Measurements from ENCODE around the gene ANKS1B. TPM values are rescaled to one million over a fixed set of nuclear protein-coding genes. Genes with fewer than 3 reads are reported as not detected.
A peak's percentile ranks its signal among the peaks of the same experiment; 100 is the strongest.

The ANKS1B gene
- polyA plus RNA-seq, 3 donors = not detected

DNA sequence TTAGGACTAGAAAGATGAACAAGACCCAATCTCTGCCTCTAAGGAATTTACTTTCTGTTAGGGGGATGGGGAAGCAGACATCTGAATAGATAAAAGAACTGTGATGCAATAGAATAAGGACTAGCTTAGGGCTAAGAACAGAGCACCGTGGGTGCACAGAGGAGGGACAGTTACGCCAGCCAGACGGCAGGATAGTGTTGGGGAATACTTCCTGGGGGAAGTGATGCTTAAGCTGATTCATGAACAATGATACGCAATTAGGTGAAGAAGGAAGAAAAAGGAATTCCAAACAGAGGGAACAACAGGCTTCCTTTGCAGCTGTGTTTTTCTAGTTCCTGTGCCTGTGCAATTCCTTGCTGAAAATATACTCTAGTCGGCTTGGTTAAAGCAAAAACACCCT is 838.6 kb downstream of the ANKS1B start:
- Histone ChIP-seq H2AFZ (ENCODE audit: insufficient read depth, low read depth, low read length, poor library complexity, severe bottlenecking) (no peak overlapping the region), H3K9me3 (replicated peaks in 1 of 2; ENCODE audit: control insufficient read depth in 1 of 2, insufficient read depth in 1 of 2, low read length in 2 of 2) (no peaks in the 10 kb centered on the region), H3K36me3 (replicated peaks in 1 of 2; ENCODE audit: control insufficient read depth in 1 of 2, insufficient read depth in 2 of 2, low read length in 2 of 2) (no peaks in the 10 kb centered on the region), H3K27ac (ENCODE audit: low read depth in 1 of 2, low read length in 2 of 2) (peak overlapping the region in 1 of 2 donors; percentile 33), H3K27me3 (ENCODE audit: control insufficient read depth in 2 of 2, insufficient read depth in 2 of 2, low read length in 2 of 2) (peaks cover 0 to 2% of the 10 kb centered on the region in 2 donors), H3K4me3 (replicated peaks in 1 of 3; ENCODE audit: low read depth in 2 of 3, low read length in 3 of 3) (peak overlapping the region in 1 of 3 experiments; percentile 21), H3K79me2 (ENCODE audit: insufficient read depth, low read length) (no peaks in the 10 kb centered on the region), H3K4me2 (replicated peaks; ENCODE audit: extremely low read depth, low read length, poor library complexity, severe bottlenecking) (peak overlapping the region; percentile 40), H3K9ac (ENCODE audit: insufficient read depth, low read length, poor library complexity, severe bottlenecking) (no peak overlapping the region), H3K4me1 (ENCODE audit: control insufficient read depth in 1 of 2, insufficient read depth in 2 of 2, low read length in 2 of 2) (peaks cover 32 to 35% of the 10 kb centered on the region in 2 donors), H4K20me1 (ENCODE audit: insufficient read depth, low read length) (no peaks in the 10 kb centered on the region)
- TF ChIP-seq, protein P1, sequence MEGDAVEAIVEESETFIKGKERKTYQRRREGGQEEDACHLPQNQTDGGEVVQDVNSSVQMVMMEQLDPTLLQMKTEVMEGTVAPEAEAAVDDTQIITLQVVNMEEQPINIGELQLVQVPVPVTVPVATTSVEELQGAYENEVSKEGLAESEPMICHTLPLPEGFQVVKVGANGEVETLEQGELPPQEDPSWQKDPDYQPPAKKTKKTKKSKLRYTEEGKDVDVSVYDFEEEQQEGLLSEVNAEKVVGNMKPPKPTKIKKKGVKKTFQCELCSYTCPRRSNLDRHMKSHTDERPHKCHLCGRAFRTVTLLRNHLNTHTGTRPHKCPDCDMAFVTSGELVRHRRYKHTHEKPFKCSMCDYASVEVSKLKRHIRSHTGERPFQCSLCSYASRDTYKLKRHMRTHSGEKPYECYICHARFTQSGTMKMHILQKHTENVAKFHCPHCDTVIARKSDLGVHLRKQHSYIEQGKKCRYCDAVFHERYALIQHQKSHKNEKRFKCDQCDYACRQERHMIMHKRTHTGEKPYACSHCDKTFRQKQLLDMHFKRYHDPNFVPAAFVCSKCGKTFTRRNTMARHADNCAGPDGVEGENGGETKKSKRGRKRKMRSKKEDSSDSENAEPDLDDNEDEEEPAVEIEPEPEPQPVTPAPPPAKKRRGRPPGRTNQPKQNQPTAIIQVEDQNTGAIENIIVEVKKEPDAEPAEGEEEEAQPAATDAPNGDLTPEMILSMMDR (IDR thresholded peaks at IDR 0.05) = no peak
- 16% methylated on average over 5 of the region's 5 CpGs for WGBS (ENCODE audit: insufficient coverage)
- H3K36me3 Mint-ChIP-seq = no peaks in the 10 kb centered on the region
- intact Hi-C loops (cut with micrococcal nuclease) = no loop called here
- DNase-seq = peak; percentile 8 to 49 (median 35)
- H3K4me3 Mint-ChIP-seq = no peak overlapping the region
- H3K27ac Mint-ChIP-seq = no peak overlapping the region
- H3K4me1 Mint-ChIP-seq = peaks cover 16% of the 10 kb centered on the region
- peaks cover 0 to 7% (median 2%) of the 10 kb centered on the region in 7 donors for H3K9me3 Mint-ChIP-seq
- H3K27me3 Mint-ChIP-seq (ENCODE audit: low read depth in 3 of 3) = peaks cover 5 to 12% (median 10%) of the 10 kb centered on the region in 3 donors

DNA sequence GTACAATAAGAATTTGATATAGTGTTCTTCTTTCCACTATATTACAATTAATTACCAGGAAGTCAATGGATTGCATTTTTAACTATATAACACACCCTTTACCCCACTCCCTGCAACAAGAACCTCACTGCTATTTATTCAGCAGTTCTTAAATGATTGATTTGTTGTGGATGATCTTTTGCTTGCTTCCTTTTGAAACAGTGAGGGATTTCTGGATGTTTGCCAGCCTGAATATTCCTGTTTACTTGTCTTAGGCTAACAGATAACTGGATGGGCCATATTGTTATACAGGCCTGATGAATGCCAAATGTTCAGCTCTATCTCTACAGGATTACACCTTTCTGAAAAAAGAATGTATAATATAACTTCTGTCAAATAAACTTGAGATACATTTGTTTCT is 842.1 kb downstream of the ANKS1B start:
- no peak overlapping the region for H3K27ac Mint-ChIP-seq
- intact Hi-C loops (cut with micrococcal nuclease) = loop anchor here in 1 of 2 donors (5.0 kb wide), 1 partner anchor 1480 kb away; no protein-coding TSS in a partner anchor
- H3K36me3 Mint-ChIP-seq = no peaks in the 10 kb centered on the region
- Histone ChIP-seq H4K20me1 (ENCODE audit: insufficient read depth, low read length) (no peaks in the 10 kb centered on the region), H3K4me3 (replicated peaks in 1 of 3; ENCODE audit: low read depth in 2 of 3, low read length in 3 of 3) (no peak overlapping the region), H3K27ac (ENCODE audit: low read depth in 1 of 2, low read length in 2 of 2) (no peak overlapping the region), H3K4me1 (ENCODE audit: control insufficient read depth in 1 of 2, insufficient read depth in 2 of 2, low read length in 2 of 2) (peaks cover 44% of the 10 kb centered on the region in 2 donors), H3K79me2 (ENCODE audit: insufficient read depth, low read length) (no peaks in the 10 kb centered on the region), H3K9ac (ENCODE audit: insufficient read depth, low read length, poor library complexity, severe bottlenecking) (no peak overlapping the region), H3K4me2 (replicated peaks; ENCODE audit: extremely low read depth, low read length, poor library complexity, severe bottlenecking) (no peak overlapping the region), H3K27me3 (ENCODE audit: control insufficient read depth in 2 of 2, insufficient read depth in 2 of 2, low read length in 2 of 2) (no peaks in the 10 kb centered on the region), H3K9me3 (replicated peaks in 1 of 2; ENCODE audit: control insufficient read depth in 1 of 2, insufficient read depth in 1 of 2, low read length in 2 of 2) (no peaks in the 10 kb centered on the region), H3K36me3 (replicated peaks in 1 of 2; ENCODE audit: control insufficient read depth in 1 of 2, insufficient read depth in 2 of 2, low read length in 2 of 2) (no peaks in the 10 kb centered on the region), H2AFZ (ENCODE audit: insufficient read depth, low read depth, low read length, poor library complexity, severe bottlenecking) (no peak overlapping the region)
- peaks cover 3 to 7% (median 3%) of the 10 kb centered on the region in 3 donors for H3K27me3 Mint-ChIP-seq (ENCODE audit: low read depth in 3 of 3)
- TF ChIP-seq, protein P1 (IDR thresholded peaks at IDR 0.05) = no peak
- H3K4me1 Mint-ChIP-seq = peaks cover 28% of the 10 kb centered on the region
- DNase-seq = no peak
- peaks cover 0 to 10% (median 3%) of the 10 kb centered on the region in 7 donors for H3K9me3 Mint-ChIP-seq
- H3K4me3 Mint-ChIP-seq = no peak overlapping the region

All from CD14-positive monocyte (primary cell).